Brain microvascular endothelial cell (primary cell): ENCODE data around the gene RPL37A.

Experiments
- DNase-seq: peaks from one replicate; pipeline ENCODE4 v3.0.0-alpha.2; 2020
- H3K27ac ChIP-seq: fragments of 250-450 bp; sonication (Bioruptor Pico); 2 replicates; pipeline ENCODE4 v1.5.1; 2020; ENCODE audit warnings: mild to moderate bottlenecking, moderate library complexity
- H3K27me3 ChIP-seq: fragments of 250-450 bp; sonication (Bioruptor Pico); replicated peaks from 2 replicates; pipeline ENCODE4 v1.5.1; 2020; ENCODE audit warnings: mild to moderate bottlenecking
- H3K36me3 ChIP-seq: fragments of 250-450 bp; sonication (Bioruptor Pico); replicated peaks from 2 replicates; pipeline ENCODE4 v1.5.1; 2020; ENCODE audit warnings: mild to moderate bottlenecking
- H3K4me3 ChIP-seq: 2 replicates; pipeline ENCODE4 v1.5.1; 2011; ENCODE audit warnings: low read depth, mild to moderate bottlenecking, control low read depth, low read length, moderate library complexity
- in situ Hi-C: cut with HindIII; loops from 2 replicates; pipeline ENCODE4 v1.10.0; 2017; ENCODE audit warnings: low sequenced_read_pairs, low pct_ligation_motif_present
- TF ChIP-seq, protein P1 (sequence below): IDR thresholded peaks from 2 replicates; pipeline ENCODE4 v1.5.1; 2011; ENCODE audit warnings: low read depth, mild to moderate bottlenecking, moderate library complexity, low read length, control low read depth, inconsistent platforms; ENCODE audit errors: missing control alignments

RPL37A gene

DNA sequence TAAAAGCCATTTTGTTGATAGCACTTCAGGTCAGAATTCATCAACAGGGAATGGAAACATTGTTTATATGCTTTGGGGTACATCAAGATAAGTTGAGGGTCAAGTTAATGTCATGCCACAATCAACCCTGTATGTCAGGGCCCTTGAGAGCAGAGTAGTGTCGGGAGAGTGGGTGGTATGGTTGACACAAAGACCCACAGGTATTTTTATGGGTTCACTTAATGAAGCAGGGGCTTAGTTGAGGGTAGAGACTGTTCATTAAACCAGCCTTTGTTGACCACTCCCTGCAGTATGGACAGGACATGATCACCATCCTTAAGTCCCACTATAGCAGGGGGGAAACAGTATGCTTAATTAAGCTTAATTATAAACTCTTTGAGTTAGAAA lies 5.7 kb downstream of the RPL37A start:
- DNase-seq = no peak
- Histone ChIP-seq H3K27me3 (no peaks in the 10 kb centered on the region), H3K27ac (no peak overlapping the region), H3K4me3 (no peak overlapping the region), H3K36me3 (peaks cover 63% of the 10 kb centered on the region)
- in situ Hi-C loops = no loop called here
- TF ChIP-seq, protein P1, sequence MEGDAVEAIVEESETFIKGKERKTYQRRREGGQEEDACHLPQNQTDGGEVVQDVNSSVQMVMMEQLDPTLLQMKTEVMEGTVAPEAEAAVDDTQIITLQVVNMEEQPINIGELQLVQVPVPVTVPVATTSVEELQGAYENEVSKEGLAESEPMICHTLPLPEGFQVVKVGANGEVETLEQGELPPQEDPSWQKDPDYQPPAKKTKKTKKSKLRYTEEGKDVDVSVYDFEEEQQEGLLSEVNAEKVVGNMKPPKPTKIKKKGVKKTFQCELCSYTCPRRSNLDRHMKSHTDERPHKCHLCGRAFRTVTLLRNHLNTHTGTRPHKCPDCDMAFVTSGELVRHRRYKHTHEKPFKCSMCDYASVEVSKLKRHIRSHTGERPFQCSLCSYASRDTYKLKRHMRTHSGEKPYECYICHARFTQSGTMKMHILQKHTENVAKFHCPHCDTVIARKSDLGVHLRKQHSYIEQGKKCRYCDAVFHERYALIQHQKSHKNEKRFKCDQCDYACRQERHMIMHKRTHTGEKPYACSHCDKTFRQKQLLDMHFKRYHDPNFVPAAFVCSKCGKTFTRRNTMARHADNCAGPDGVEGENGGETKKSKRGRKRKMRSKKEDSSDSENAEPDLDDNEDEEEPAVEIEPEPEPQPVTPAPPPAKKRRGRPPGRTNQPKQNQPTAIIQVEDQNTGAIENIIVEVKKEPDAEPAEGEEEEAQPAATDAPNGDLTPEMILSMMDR = no peak

DNA sequence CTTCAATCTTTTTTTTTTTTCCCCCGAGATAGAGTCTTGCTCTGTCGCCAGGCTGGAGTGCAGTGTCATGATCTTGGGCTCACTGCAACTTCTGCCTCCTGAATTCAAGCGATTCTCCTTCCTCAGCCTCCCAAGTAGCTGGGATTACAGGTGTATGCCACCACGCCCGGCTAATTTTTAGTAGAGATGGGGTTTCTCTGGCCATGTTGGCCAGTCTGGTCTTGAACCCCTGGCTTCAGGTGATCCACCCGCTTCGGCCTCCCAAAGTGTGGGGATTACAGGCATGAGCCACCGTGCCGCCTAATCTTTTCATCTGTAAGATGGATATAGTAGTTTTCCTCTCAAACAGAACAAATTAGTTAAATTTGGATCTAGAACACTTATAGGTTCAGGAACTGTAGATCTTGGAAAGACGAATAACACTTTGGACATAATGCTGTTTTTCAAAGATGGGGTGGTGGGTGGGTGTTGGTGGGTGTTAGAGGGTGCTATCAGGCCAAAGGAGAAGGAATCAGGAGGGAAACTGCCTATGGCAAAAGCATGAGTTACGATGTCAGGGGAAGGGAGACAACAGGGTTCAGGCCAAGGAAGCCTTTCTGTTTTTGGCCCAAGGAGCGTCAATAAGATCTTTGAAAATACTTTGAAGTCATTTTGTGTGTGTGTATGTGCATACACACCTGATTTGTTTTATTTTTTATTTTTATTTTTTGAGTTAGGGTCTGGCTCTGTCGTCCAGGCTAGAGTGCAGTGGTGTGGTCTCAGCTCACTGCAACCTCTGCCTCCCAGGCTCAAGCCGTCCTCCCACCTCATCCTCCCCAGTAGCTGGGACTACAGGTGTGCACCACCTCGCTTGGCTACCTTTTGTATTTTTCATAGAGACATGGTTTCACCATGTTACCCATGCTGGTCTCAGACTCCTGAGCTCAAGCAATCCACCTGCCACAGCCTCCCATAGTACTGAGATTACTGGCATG lies 6.8 kb downstream of the RPL37A start:
- TF ChIP-seq, protein P1 = no peak
- no peaks in the 10 kb centered on the region for H3K27me3 ChIP-seq
- in situ Hi-C loops = no loop called here
- H3K36me3 ChIP-seq = peaks cover 52% of the 10 kb centered on the region
- DNase-seq = no peak
- no peak overlapping the region for H3K27ac ChIP-seq
- H3K4me3 ChIP-seq = no peak overlapping the region

DNA sequence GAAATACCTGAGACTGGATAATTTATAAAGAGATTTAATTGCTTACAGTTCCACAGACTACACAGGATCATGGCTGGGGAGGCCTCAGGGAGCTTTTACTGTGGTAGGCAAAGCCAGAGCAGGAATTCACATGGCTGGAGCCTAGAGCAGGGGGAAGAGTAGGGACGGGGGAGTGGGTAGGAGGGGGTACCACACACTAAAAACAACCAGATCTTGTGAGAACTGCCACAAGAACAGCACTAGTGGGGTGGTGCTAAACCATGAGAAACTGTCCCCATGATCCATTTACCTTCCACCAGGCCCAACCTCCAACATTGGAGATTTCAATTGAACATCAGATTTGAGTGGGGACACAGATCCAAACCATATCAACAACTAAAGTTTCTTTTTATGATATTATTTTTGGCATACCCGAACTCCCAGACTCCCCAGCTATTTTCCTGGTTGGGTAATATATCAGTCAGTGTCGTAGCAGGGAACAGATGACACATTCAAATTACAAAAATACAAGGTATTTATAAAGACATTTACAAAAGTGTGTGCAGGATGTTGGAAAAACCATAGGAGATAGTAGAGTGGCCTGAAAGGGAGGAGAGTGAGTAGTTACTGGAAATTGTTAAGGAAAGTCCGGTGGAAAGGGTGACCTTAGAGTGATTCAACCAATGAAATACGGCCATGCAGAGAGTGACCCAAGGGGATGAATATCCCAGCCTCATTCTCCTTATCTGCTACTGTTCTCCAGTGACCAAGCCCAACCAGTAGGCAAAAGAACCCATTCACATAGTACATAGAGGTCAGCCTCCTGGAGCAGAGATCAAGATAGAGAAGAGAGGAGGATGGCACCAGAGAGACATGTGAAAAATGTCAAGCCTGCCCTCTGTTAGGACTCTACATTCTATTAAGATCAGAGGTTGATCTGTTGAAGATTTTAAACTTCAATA lies 8.8 kb downstream of the RPL37A start:
- H3K4me3 ChIP-seq = no peak overlapping the region
- in situ Hi-C loops = no loop called here
- H3K27me3 ChIP-seq = no peaks in the 10 kb centered on the region
- H3K27ac ChIP-seq = no peak overlapping the region
- TF ChIP-seq, protein P1 = no peak
- DNase-seq = no peak
- peaks cover 32% of the 10 kb centered on the region for H3K36me3 ChIP-seq

DNA sequence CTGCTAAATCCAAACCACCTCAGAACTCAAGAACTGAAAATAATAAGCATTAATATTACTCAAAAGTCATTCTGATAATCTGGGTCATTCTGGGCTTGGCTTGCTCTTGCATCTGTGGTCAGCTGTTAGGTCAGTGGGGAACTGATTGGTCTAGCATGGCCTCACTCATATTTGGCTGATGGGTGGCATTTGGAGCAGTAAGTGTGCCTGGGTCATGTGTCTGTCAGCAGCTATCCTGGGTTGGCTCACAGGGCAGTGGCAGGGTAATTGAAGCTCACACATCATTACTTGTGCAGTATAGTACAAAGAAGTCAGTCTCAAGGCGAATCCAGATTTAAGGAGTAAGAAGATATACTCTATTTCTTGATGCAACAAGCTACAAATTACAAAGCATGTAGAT lies 9.6 kb downstream of the RPL37A start:
- H3K27ac ChIP-seq = no peak overlapping the region
- TF ChIP-seq, protein P1 = no peak
- no peak overlapping the region for H3K4me3 ChIP-seq
- DNase-seq = no peak
- H3K27me3 ChIP-seq = no peaks in the 10 kb centered on the region
- in situ Hi-C loops = no loop called here
- H3K36me3 ChIP-seq = peaks cover 24% of the 10 kb centered on the region

DNA sequence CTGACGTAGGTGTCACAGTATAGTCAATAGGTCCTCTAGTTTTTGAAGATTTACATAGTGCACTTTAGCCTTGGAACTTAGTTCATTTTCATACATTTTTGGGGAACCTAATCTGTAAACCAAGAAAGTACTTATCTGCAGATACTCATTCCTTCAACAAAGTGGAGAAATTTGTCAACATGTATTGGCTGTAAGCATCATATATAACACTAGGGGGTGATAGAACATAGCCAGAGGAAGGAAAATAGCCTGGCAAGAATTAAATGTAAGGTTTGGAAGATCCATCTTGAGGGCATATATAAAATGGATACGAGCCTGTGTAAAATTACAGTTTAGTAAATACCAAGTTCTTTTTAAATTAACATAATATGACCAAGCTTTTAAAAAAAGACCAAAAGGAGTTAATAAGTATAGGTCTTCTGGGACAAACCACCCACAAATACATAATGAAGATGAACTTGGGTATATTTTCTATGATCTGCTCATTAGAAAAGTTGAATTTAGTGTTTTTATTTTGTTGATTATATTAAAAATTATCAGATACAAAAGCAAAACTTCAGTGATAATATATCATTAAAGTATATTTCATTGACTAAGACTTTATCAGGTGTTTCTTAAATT lies 18.2 kb downstream of the RPL37A start:
- TF ChIP-seq, protein P1 = peak; percentile 51
- no peak for DNase-seq
- H3K27me3 ChIP-seq = no peaks in the 10 kb centered on the region
- no peak overlapping the region for H3K27ac ChIP-seq
- H3K36me3 ChIP-seq = no peaks in the 10 kb centered on the region
- in situ Hi-C loops = loop anchor here (10.0 kb wide), 1 partner anchor 138 kb away; no protein-coding TSS in a partner anchor
- H3K4me3 ChIP-seq = no peak overlapping the region
